HG03520 (cell line): ENCODE results near the gene RCOR1.
"Not testable (repeated sequence)": the region's sequence is repeated elsewhere in the genome, so short reads cannot be mapped to it uniquely, and the experiment has no call there.

ENCODE experiments used
- ATAC-seq: cut with Tn5 transposase; IDR thresholded peaks from one replicate; pipeline ENCODE4 v1.9.1; 2021; ENCODE audit warnings: mild to moderate bottlenecking, moderate library complexity; ENCODE audit not compliant: unreplicated experiment

The RCOR1 gene

GRCh38 chr14:102625564-102626296 lies 33.3 kb downstream of the RCOR1 start:
- ATAC-seq, result no peak

DNA sequence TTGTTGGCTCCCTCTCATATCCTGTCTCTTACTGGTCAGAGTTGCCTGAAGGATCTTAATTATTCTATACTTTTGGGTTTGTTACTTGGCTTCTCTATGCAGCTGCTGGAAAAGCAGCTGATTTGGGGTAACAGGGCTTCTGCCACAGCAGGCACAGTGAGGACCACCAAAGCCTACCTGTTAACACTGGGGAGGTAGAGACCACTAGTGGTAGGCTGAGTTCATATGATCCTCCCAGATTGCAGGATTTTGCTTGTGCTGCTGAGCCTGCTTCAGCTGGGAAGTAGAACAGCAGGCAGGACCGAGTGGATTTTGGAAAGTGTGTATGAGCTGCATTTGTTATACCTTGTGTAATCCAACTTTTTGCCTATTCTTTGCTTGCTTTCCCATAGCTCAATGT lies 34.1 kb downstream of the RCOR1 start:
- no peak for ATAC-seq

GRCh38 chr14:102629011-102629444 lies 36.6 kb downstream of the RCOR1 start:
- no peak for ATAC-seq

GRCh38 chr14:102629808-102630350 lies 37.4 kb downstream of the RCOR1 start:
- ATAC-seq, result no peak

DNA sequence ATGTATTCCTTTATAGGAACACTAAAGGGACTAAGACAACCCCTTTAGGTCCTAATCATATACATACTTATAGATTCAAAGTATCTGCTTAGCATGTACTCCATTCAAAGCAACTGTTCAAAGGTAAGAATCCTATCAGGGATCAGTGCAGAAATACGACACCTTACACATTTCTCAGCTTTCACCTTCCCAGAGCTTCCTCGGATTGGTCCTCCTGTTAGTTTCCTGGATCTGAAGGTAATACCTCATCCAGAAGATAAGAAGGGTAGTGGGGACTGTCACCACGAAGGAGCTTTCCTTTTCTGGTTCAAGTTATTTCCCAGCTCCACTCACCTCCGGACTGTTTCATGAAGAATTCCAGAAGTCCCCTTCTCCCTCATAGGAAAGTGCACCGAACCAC lies 38.0 kb downstream of the RCOR1 start:
- ATAC-seq, result no peak

GRCh38 chr14:102630881-102631280 lies 38.4 kb downstream of the RCOR1 start:
- no peak for ATAC-seq

DNA sequence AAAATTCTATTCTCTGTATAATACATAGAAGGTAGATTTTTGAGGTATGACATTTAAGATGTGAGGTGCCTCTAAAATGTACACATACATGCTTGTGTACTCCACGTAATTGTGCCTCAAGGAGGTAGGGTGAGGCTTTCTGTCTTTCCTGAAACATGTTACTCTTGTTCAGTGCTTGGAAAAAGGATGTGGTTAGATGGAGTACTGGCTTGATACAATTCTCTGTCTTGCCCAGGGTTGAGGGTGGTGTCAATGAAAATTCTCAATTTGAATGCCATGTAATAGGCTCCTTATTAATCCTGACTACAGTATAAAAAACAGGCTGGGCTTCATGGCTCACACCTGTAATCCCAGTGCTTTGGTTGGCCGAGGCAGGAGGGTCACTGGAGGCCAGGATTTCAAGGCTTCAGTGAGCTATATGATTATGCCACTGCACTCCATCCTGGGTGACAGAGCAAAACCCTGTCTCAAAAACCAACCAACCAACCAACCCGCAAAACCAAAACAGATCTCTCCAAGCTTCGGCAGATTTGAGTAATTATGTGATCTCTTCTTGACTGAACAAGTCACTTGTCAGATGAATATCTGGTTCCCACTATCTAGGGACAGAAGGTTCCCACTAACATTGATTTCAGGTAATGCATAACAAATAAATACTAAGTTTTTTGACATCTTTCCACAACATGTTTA lies 41.6 kb downstream of the RCOR1 start:
- ATAC-seq, result no peak

GRCh38 chr14:102639611-102640010 lies 47.2 kb downstream of the RCOR1 start:
- ATAC-seq, result not testable (repeated sequence)

GRCh38 chr14:102644523-102644922 lies 52.1 kb downstream of the RCOR1 start:
- no peak for ATAC-seq

GRCh38 chr14:102645746-102646440 lies 53.4 kb downstream of the RCOR1 start:
- no peak for ATAC-seq

GRCh38 chr14:102646615-102647014 lies 54.2 kb downstream of the RCOR1 start:
- no peak for ATAC-seq

GRCh38 chr14:102652194-102652593 lies 59.7 kb downstream of the RCOR1 start:
- no peak for ATAC-seq

- no peak for ATAC-seq
Measured at GRCh38 chr14:102654298-102654697, 61.8 kb downstream of the RCOR1 start.

- no peak for ATAC-seq
Measured at GRCh38 chr14:102655137-102655536, 62.7 kb downstream of the RCOR1 start.

DNA sequence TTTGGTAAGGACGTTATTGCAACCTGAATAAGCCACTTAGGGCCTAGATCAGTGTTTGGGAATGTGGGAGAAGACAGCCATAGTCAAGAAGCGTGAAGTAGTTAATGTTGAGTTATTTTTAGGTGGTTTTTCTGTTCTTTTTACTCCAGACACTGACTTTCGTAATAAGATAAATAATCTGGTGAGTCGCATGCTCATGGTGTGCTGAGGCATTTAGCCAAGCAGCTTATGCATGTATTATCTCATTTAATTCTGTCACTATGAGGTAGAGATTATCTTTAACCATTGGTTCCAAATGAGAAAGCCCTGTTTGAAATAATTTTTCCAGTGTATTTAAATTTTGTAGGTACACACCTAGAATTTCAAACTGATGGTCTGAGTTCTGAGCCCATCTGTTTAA lies 67.3 kb downstream of the RCOR1 start:
- no peak for ATAC-seq

GRCh38 chr14:102661614-102662013 lies 69.2 kb downstream of the RCOR1 start:
- ATAC-seq, result no peak

DNA sequence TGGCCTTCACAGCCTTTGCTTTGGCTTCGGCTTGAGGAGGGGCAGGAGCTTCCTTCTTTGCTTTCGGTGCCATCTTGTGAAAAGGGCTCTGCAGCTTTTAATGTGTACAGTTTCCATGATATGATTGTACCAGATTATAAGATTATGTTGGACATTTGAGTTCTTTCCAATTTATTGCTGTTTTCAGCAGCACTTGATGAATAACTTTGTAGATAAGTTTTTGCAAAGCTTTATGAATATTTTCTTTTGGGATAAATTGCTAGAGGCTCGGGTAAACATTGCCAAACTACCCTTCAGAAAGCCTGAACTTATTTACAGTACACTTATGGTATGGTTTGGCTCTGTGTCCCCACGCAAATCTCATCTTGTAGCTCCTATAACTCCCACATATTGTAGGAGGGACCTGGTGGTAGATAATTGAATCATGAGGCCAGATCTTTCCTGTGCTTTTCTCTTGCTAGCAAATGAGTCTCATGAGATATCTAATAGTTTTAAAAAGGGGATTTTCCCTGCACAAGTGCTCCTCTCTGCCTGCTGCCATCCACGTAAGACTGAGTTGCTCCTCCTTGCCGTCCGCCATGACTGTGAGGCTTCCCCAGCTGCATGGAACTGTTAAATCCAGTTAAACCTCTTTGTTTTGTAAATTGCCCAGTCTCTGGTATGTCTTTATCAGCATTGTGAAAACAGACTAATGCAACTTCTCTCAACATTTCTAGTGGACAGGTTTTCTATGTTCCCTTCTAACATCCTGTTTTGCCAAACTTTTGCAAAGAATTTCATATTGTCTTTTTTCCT lies 70.4 kb downstream of the RCOR1 start:
- no peak for ATAC-seq

DNA sequence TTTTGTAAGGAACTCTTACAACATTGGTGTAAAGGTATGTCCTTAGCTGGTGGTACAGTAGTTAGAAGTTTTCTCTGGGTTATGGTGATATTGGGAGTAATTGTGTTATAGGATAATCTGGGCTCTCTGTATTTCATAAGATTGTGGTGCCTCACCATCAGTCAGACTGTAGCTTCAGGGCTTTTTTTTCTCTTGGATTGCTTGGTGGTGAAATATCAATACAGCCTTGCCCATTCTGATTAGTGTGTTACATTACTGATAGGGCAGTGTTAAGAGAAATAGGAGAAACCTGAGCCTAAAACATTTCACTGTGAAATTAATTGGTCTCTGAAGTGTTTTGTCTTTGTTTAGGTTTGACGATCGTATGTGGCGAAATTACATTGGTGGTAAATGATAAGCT lies 71.0 kb downstream of the RCOR1 start:
- ATAC-seq, result no peak

DNA sequence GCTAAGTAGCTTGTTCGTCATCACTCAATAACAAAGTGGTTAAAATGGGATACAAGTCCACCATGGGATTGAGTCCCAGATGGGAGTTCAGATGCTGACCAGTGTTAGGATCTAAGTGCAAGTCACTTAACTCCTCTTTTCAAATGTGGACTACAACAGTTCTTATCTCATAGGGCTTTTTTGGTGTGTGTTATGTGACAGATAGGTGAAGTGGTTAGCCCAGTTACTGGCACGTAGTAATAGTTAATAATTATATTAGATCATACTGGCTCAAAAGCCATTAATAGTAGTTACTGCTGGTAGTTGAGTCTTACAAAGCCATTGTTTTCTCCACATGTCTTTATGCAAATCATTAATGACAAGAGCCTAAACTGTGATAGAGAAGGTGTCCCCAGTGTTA lies 73.2 kb downstream of the RCOR1 start:
- ATAC-seq, result no peak

- ATAC-seq, result no peak
Measured at GRCh38 chr14:102666635-102667034, 74.2 kb downstream of the RCOR1 start.

GRCh38 chr14:102667703-102668102 lies 75.3 kb downstream of the RCOR1 start:
- no peak for ATAC-seq
